Common myeloid progenitor, CD34-positive (primary cell): Measurements from ENCODE around the gene CCDC158.
"Not testable (repeated sequence)": the region's sequence is repeated elsewhere in the genome, so short reads cannot be mapped to it uniquely, and the experiment has no call there.

Experiments
- CTCF ChIA-PET: fragments of 350-600 bp; sonication (Branson Sonifier 250); formaldehyde crosslinking; loops from one replicate; lab custom pipeline; 2021; ENCODE audit warnings: antibody characterized with exemption; lab: Charles Lee
- POLR2A ChIA-PET: fragments of 350-600 bp; sonication (Branson Sonifier 250); formaldehyde crosslinking; loops from one replicate; lab custom pipeline; 2021; ENCODE audit warnings: antibody characterized with exemption; lab: Charles Lee
- DNase-seq, 3 donors: peaks; one replicate each; pipeline versions ENCODE4 v3.0.0 to v3.0.0-alpha.2; 2013
- H3K27ac ChIP-seq, 2 experiments: 1 replicate in 1 of 2; 2 replicates in 1 of 2; pipeline ENCODE4 v1.7.0; 2013; ENCODE audit warnings: inconsistent platforms in 2 of 2, low read length in 2 of 2, mild to moderate bottlenecking in 2 of 2, low read depth in 1 of 2, moderate library complexity in 1 of 2; ENCODE audit not compliant: severe bottlenecking in 2 of 2, insufficient read depth in 1 of 2, poor library complexity in 1 of 2
- H3K27me3 ChIP-seq, 5 experiments: replicated peaks in 2 of 5; 1 replicate in 3 of 5; 2 replicates in 2 of 5; pipeline versions ENCODE4 v1.6.1 to v1.7.0; 2013; ENCODE audit warnings: low read length in 4 of 5, mild to moderate bottlenecking in 2 of 5, moderate library complexity in 2 of 5, inconsistent platforms in 1 of 5; ENCODE audit not compliant: insufficient read depth in 5 of 5, control insufficient read depth in 4 of 5
- H3K36me3 ChIP-seq, 4 experiments: 1 replicate in 2 of 4; 2 replicates in 2 of 4; pipeline versions ENCODE4 v1.6.1 to v1.7.0; 2013; ENCODE audit warnings: low read length in 3 of 4, control low read depth in 1 of 4, mild to moderate bottlenecking in 1 of 4; ENCODE audit not compliant: control insufficient read depth in 4 of 4, insufficient read depth in 4 of 4
- H3K4me1 ChIP-seq, 4 experiments: 1 replicate in 3 of 4; 2 replicates in 1 of 4; pipeline versions ENCODE4 v1.6.1 to v1.7.1; 2013; ENCODE audit warnings: low read length in 3 of 4, mild to moderate bottlenecking in 3 of 4, control low read depth in 1 of 4, inconsistent platforms in 1 of 4, moderate library complexity in 1 of 4; ENCODE audit not compliant: control insufficient read depth in 4 of 4, insufficient read depth in 4 of 4; ENCODE audit errors: control extremely low read depth in 1 of 4
- H3K4me3 ChIP-seq, 7 experiments: 1 replicate in 4 of 7; 2 replicates in 3 of 7; pipeline versions ENCODE4 v1.5.1 to v1.7.0; 2013; ENCODE audit warnings: mild to moderate bottlenecking in 7 of 7, low read length in 6 of 7, moderate library complexity in 6 of 7, inconsistent platforms in 2 of 7, low read depth in 2 of 7, control low read depth in 1 of 7; ENCODE audit not compliant: insufficient read depth in 4 of 7, control insufficient read depth in 1 of 7; ENCODE audit errors: extremely low read depth in 1 of 7
- H3K9me3 ChIP-seq, 5 experiments: 1 replicate in 4 of 5; 2 replicates in 1 of 5; pipeline versions ENCODE4 v1.6.1 to v1.7.1; 2013; ENCODE audit warnings: low read length in 4 of 5, mild to moderate bottlenecking in 2 of 5, inconsistent platforms in 1 of 5, low read depth in 1 of 5, moderate library complexity in 1 of 5; ENCODE audit not compliant: control insufficient read depth in 4 of 5, insufficient read depth in 2 of 5; ENCODE audit errors: control extremely low read depth in 1 of 5
- WGBS: methylation state at CpG from one replicate; pipeline ENCODE4 v1.1.5; 2013; ENCODE audit not compliant: insufficient coverage; 5-methylcytosine and 5-hydroxymethylcytosine counted together

The CCDC158 gene

DNA sequence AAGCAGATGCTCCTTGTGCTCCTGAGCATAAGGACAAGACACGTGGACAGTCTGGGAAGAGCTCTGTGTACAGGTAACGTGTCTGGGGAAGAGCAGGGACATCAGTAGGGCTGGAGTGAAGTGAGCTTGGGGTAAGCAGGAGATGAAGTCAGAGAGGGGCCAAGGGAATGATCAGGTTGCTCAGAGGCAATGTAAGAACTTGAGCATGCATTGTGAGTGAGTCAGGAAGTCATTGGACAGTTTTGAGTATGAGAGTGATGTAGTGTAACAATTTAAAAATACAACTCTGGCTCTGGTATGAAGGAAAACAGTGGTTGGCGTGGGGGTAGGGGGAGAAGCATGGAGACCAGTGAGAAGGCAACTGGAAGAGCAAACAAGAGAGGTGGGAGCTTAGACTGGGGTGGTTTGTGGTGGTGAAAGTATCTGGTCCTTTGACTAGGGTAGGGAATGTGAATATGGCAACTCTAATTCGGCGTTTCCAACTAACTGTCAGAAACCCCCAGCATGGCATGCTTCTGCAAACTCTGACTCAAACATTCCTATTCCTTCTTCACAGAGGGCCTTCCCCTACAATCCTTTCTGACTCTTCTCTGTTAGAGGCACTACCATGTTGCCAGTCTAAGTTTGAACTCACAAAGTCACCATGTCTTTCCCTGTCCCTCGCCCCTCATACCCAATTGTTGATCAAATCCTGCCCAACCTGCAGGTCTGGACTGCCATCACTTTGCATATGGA is 57.2 kb downstream of the CCDC158 start:
- no peaks in the 10 kb centered on the region for H3K36me3 ChIP-seq
- DNase-seq = no peak
- POLR2A ChIA-PET = no interaction called here
- CTCF ChIA-PET = interaction anchor here (0.6 to 0.9 kb wide), 3 partner anchors 12 to 387 kb away, joined by 3 read pairs; no protein-coding TSS in a partner anchor
- WGBS = 93% methylated on average over 4 of the region's 6 CpGs
- H3K27me3 ChIP-seq = no peaks in the 10 kb centered on the region
- H3K4me1 ChIP-seq = no peaks in the 10 kb centered on the region
- no peak overlapping the region for H3K4me3 ChIP-seq
- H3K27ac ChIP-seq = no peak overlapping the region
- peaks cover 0 to 9% (median 8%) of the 10 kb centered on the region in 5 experiments for H3K9me3 ChIP-seq

DNA sequence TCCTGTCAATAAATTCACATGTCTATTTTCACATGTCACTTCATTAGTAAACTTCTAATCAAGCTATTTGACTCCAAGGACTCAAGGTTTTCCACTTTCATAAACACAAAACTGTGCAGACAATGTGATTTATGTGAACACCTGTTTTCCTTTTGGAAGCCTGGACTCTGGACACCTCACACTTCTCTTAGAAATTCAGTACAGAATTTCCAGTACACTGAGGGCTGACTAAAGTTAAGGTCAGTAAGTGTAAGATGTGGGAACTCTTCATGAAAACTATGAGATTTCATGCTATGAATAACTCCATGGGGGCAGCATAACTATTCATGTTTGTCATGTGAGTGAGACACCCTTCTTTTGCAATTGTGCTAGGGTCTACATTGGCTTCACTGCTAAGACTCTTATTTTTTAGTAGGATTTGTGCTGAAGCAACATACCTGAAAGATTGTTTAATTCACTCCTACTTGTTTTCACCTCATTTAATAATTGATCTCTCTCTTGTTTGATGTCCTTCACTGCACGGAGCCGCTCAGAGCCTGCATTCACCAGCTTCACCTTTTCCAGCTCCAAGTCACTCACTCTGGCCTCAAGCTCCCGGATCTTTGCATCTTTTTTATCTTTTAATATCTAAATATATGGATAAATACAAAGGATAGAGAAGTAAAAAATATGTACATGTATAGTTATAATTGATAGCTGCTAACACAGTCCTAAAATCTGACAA is 59.1 kb downstream of the CCDC158 start:
- CTCF ChIA-PET = interaction anchor here (1.0 kb wide), 1 partner anchor 17 kb away, joined by 3 read pairs; no protein-coding TSS in a partner anchor
- WGBS = no CpG with 5 or more reads among the region's 3 CpGs

DNA sequence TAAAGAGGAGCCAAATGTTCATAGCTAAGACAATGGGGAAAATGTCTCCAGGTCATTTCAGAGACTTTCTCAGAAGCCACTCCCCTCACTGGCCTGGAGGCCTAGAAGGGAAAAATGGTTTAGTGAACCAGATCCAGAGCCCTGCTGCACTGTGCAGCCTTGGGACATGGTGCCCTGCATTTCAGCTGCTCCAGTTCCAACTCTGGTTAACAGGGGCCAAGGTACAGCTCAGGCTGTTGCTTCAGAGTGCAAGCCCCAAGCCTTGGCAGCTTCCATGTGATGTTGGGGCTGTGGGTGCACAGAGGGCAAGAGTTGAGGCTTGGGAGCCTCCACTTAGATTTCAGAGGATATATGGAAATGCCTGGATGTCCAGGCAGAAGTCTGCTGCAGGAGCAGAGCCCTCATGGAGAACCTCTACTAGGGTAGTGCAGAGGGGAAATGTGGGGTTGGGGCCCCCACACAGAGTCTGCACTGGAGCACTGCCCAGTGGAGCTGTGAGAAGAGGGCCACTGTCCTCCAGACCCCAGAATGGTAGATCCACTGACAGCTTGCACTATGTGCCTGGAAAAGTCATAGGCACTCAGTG is 61.0 kb downstream of the CCDC158 start:
- H3K27ac ChIP-seq, H3K4me1 ChIP-seq, H3K36me3 ChIP-seq, POLR2A ChIA-PET, DNase-seq, H3K27me3 ChIP-seq, H3K4me3 ChIP-seq: not testable (repeated sequence)
- peaks cover 1 to 16% (median 10%) of the 10 kb centered on the region in 5 experiments for H3K9me3 ChIP-seq
- CTCF ChIA-PET = interaction anchor here (1.0 kb wide), 1 partner anchor 53 kb away, joined by 4 read pairs; the partner anchor contains the start of gene STBD1

More for the DNA sequence above, 59.1 kb downstream of the CCDC158 start:
- POLR2A ChIA-PET = no interaction called here
- no peaks in the 10 kb centered on the region for H3K4me1 ChIP-seq
- H3K27me3 ChIP-seq = no peaks in the 10 kb centered on the region
- H3K4me3 ChIP-seq = no peak overlapping the region
- no peaks in the 10 kb centered on the region for H3K36me3 ChIP-seq
- no peak overlapping the region for H3K27ac ChIP-seq
- peaks cover 1 to 15% (median 10%) of the 10 kb centered on the region in 5 experiments for H3K9me3 ChIP-seq
- DNase-seq = no peak

DNA sequence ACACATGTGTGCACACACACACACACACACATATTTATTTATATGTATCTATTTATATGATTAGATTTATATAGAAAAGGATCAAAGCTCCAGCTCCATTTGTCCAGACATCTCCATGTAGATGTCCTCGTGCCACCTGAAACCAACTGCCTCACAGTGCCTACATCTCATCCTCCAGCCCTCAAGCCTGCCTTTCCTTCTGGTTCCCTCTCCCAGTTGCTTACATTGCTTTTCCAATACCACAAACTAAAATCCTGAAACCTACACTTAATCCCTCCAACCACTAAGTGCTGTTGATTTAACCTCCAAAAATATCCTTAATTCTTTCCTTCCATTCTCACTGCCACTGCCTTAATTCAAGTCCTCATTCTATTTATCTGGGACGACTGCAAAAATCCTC is 63.0 kb downstream of the CCDC158 start:
- no peak overlapping the region for H3K4me3 ChIP-seq
- no peak for DNase-seq
- no peaks in the 10 kb centered on the region for H3K36me3 ChIP-seq
- 100% methylated on average over 2 of the region's 2 CpGs for WGBS
- CTCF ChIA-PET = interaction anchor here (0.9 kb wide), 1 partner anchor 14 kb away, joined by 3 read pairs; no protein-coding TSS in a partner anchor
- H3K27me3 ChIP-seq = no peaks in the 10 kb centered on the region
- POLR2A ChIA-PET = no interaction called here
- H3K9me3 ChIP-seq = peaks cover 1 to 16% (median 10%) of the 10 kb centered on the region in 5 experiments
- H3K4me1 ChIP-seq = peaks cover 0 to 11% (median under 1%) of the 10 kb centered on the region in 4 experiments
- H3K27ac ChIP-seq = no peak overlapping the region

DNA sequence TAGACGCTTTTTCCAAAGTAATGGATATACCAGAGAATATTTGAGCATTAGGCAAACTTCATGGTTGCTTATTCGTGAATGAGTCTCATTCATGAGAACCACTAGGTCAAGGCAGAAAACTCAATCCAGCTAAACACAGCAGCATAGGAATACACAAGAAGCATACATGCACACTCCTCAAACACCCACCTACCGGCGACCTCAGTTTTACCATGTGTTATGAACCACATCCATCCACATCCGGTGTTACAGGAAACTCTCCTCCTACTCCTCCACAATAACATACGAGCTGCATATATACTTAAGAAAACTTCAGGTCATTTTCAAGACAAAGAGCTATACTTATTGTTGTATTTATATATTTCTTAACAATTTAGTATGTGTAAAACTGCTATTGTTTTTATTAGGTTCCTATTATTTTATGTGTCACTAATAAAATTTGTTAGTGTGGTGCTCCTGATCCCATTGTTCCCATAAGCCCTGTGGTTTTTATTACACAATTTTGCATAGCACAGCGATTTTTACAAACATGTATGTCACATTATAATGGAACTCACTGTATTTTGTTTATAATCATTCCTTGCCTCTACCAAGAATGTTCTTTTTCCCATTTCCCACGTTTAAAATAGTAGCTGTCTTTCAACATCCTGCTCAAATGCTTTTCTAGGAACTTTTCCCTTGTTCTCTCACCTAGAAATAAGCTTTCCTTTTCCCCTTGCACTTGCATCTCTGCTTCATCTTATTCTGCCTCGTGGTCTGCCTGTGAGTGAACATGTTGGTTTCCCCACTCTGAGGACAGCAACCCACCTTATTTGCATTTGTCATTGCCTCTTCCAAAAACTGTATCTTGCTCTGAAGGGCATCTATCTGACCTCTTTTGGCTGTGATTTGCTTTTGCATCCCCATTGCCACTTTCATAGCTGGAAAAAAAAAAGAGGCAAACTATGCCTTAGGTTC is 66.1 kb downstream of the CCDC158 start:
- H3K36me3 ChIP-seq = no peaks in the 10 kb centered on the region
- CTCF ChIA-PET = interaction anchor here (0.8 to 1.5 kb wide), 4 partner anchors 18 to 175 kb away, joined by 3 to 5 read pairs (median 4); no protein-coding TSS in a partner anchor
- H3K4me1 ChIP-seq = peaks cover 0 to 11% (median under 1%) of the 10 kb centered on the region in 4 experiments
- no peaks in the 10 kb centered on the region for H3K27me3 ChIP-seq
- 72% methylated on average over 7 of the region's 9 CpGs for WGBS
- peaks cover 1 to 10% (median 7%) of the 10 kb centered on the region in 5 experiments for H3K9me3 ChIP-seq
- no peak overlapping the region for H3K27ac ChIP-seq
- H3K4me3 ChIP-seq = no peak overlapping the region
- POLR2A ChIA-PET = no interaction called here
- DNase-seq = peak in 2 of 3 donors; percentile 9

DNA sequence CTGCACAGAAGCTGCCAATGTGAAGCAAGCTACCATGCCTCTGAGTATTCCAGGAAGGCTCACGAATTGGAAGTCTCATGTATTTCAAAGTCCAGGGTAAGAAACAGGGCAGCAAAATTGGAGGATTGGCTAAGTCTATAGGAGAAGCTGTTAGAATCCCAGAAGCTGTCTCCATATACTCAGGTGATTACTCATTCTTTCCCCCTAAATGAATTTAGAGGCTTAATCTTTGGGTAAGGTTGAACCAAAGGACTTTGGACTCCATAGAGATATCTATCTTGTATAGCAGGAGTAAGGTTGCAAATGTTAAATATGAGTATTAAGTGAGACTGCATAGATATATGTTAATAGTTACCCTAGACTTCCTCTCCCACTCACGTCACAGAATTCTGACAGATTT is 78.1 kb downstream of the CCDC158 start:
- WGBS = no CpG with 5 or more reads among the region's 2 CpGs
- POLR2A ChIA-PET = no interaction called here
- CTCF ChIA-PET = interaction anchor here (1.5 to 3.4 kb wide), 2 partner anchors 35 to 64 kb away, joined by 3 to 14 read pairs; no protein-coding TSS in a partner anchor
- Histone ChIP-seq H3K4me3 (no peak overlapping the region), H3K4me1 (no peaks in the 10 kb centered on the region), H3K27ac (no peak overlapping the region), H3K27me3 (no peaks in the 10 kb centered on the region), H3K9me3 (no peaks in the 10 kb centered on the region), H3K36me3 (no peaks in the 10 kb centered on the region)
- no peak for DNase-seq
